ENCODE data around the gene ZMAT3. TPM values are rescaled to one million over a fixed set of nuclear protein-coding genes. Genes with fewer than 3 reads are reported as not detected.

ZMAT3 gene
- total RNA-seq, 4 donors from 2014 or later: 5.3 to 9.2 (median 6.8) TPM

- peaks cover 0 to 44% (median 31%) of the 10 kb centered on the region in 3 donors for H3K9me3 ChIP-seq
- intact Hi-C loops (cut with DNase I): no loop called here
- WGBS, 2 donors: 40% methylated on average over 1 of the region's 1 CpG
- TF ChIP-seq POLR2A (IDR thresholded peaks at IDR 0.05) (no peak), CTCF (IDR thresholded peaks at IDR 0.05) (no peak)
- H3K4me1 ChIP-seq: no peaks in the 10 kb centered on the region
- H3K36me3 ChIP-seq: no peaks in the 10 kb centered on the region
- no peaks in the 10 kb centered on the region for H3K27me3 ChIP-seq
- no peak overlapping the region for H3K27ac ChIP-seq
- DNase-seq: no peak
- no peak overlapping the region for H3K4me3 ChIP-seq
Measured at GRCh38 chr3:178989821-178990220, 81.8 kb downstream of the ZMAT3 start.

GRCh38 chr3:178987745-178988144 is 83.9 kb downstream of the ZMAT3 start:
- Histone ChIP-seq H3K27ac (no peak overlapping the region), H3K27me3 (no peaks in the 10 kb centered on the region), H3K36me3 (no peaks in the 10 kb centered on the region), H3K9me3 (peaks cover 0 to 44% (median 31%) of the 10 kb centered on the region in 3 donors), H3K4me3 (no peak overlapping the region), H3K4me1 (no peaks in the 10 kb centered on the region)
- intact Hi-C loops (cut with DNase I): no loop called here
- WGBS, 2 donors: 100% methylated on average over 1 of the region's 1 CpG; no CpG with 5 or more reads in 1 of the 2 donors
- no peak for DNase-seq
- TF ChIP-seq CTCF (IDR thresholded peaks at IDR 0.05) (no peak), POLR2A (IDR thresholded peaks at IDR 0.05) (no peak)

GRCh38 chr3:178986456-178986855 is 85.2 kb downstream of the ZMAT3 start:
- no peaks in the 10 kb centered on the region for H3K27me3 ChIP-seq
- intact Hi-C loops (cut with DNase I): no loop called here
- H3K9me3 ChIP-seq: peaks cover 0 to 44% (median 31%) of the 10 kb centered on the region in 3 donors
- DNase-seq: no peak
- H3K36me3 ChIP-seq: no peaks in the 10 kb centered on the region
- no peak overlapping the region for H3K27ac ChIP-seq
- no peak overlapping the region for H3K4me3 ChIP-seq
- 28 to 51% methylated on average over 2 of the region's 2 CpGs for WGBS, 2 donors
- no peak for TF ChIP-seq CTCF (IDR thresholded peaks at IDR 0.05)
- TF ChIP-seq POLR2A (IDR thresholded peaks at IDR 0.05): no peak
- no peaks in the 10 kb centered on the region for H3K4me1 ChIP-seq

- WGBS, 2 donors: 71% methylated on average over 4 of the region's 4 CpGs
- Histone ChIP-seq H3K4me3 (no peak overlapping the region), H3K27ac (no peak overlapping the region), H3K36me3 (no peaks in the 10 kb centered on the region), H3K9me3 (peaks cover 0 to 9% (median 4%) of the 10 kb centered on the region in 3 donors), H3K27me3 (no peaks in the 10 kb centered on the region), H3K4me1 (no peaks in the 10 kb centered on the region)
- intact Hi-C loops (cut with DNase I): no loop called here
- no peak for DNase-seq
- TF ChIP-seq CTCF (IDR thresholded peaks at IDR 0.05) (no peak), POLR2A (IDR thresholded peaks at IDR 0.05) (no peak)
Measured at GRCh38 chr3:178982137-178982536, 89.5 kb downstream of the ZMAT3 start.

- Histone ChIP-seq H3K4me3 (no peak overlapping the region), H3K36me3 (no peaks in the 10 kb centered on the region), H3K27me3 (no peaks in the 10 kb centered on the region), H3K27ac (no peak overlapping the region), H3K9me3 (peaks cover 0 to 4% (median 0%) of the 10 kb centered on the region in 3 donors), H3K4me1 (no peaks in the 10 kb centered on the region)
- no peak for DNase-seq
- 49 to 70% methylated on average over 2 of the region's 2 CpGs for WGBS, 2 donors
- TF ChIP-seq POLR2A (IDR thresholded peaks at IDR 0.05) (no peak), CTCF (IDR thresholded peaks at IDR 0.05) (no peak)
- intact Hi-C loops (cut with DNase I): no loop called here
Measured at GRCh38 chr3:178975320-178975719, 96.3 kb downstream of the ZMAT3 start.

Data from esophagus squamous epithelium (tissue), 5 donors.